Esophagus muscularis mucosa (tissue), 4 donors: ENCODE results near the gene EIF4E2.

Experiments used
- CTCF ChIP-seq, 3 experiments: fragments of 200-600 bp in 2 of 3; fragments of 450-650 bp in 1 of 3; sonication (generic) in 2 of 3; IDR thresholded peaks; one replicate each; pipeline ENCODE4 v1.5.1; 2017 to 2019; ENCODE audit warnings: antibody characterized with exemption in 3 of 3, mild to moderate bottlenecking in 2 of 3, moderate library complexity in 1 of 3
- EP300 ChIP-seq: sonication (generic); formaldehyde crosslinking; IDR thresholded peaks from one replicate; pipeline ENCODE4 v1.6.1; 2017; ENCODE audit warnings: antibody characterized with exemption
- POLR2A ChIP-seq: fragments of 450-650 bp; IDR thresholded peaks from one replicate; pipeline ENCODE4 v1.6.1; 2017; ENCODE audit warnings: antibody characterized with exemption, moderate library complexity, mild to moderate bottlenecking, low read depth
- POLR2AphosphoS5 ChIP-seq, 2 donors: sonication (generic); formaldehyde crosslinking; IDR thresholded peaks; one replicate each; pipeline ENCODE4 v1.6.1; 2017; ENCODE audit warnings: antibody characterized with exemption in 2 of 2

DNA sequence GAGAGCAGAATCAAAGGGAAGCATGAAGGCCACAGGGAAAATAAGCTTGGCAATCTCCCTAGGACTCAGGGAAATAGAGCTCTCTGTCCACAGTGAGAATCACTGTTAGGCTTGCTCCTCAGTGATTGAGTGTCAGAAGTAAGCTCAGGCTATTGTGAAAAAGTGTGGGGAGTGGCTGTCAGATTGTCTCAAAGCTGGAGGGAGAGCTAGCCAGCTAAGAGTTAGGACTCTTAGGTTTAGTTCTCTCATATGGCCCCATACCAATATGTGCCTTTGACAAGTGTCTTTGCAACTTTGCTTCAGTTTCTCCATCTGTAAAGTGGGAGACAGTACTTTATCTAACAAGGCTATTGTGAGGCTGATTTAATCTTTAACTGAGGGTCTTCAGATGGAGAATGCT, 17.2 kb downstream of the EIF4E2 start:
- TF ChIP-seq POLR2AphosphoS5 (IDR thresholded peaks at IDR 0.05) = no peak
- no peak for TF ChIP-seq EP300
- TF ChIP-seq POLR2A = no peak
- TF ChIP-seq CTCF (IDR thresholded peaks at IDR 0.05) = no peak
